ENCODE data around the gene JARID2. TPM values are rescaled to one million over a fixed set of nuclear protein-coding genes. Genes with fewer than 3 reads are reported as not detected.

Gene JARID2
- total and polyA plus RNA-seq, 8 donors = 2.4 to 6.7 (median 3.7) TPM

DNA sequence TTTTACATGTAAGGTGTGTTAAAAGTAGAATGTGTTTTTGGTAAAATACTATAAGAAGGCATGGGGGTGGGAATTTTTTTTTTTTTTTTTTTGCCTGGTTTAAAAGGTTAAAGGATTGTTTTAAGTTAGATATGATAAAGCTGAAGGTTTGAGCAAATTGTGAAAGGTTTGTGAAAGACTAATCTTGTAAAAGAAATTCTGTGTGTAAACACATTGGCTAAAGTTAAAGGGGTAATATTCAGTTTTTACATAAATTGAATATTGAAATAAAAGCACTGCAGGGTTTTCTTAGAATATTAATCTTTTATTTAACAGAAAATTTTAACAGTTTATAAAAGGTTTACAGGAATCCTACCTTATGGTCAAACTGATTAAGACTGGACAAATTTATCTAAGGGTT lies 311.3 kb downstream of the JARID2 start:
- H3K4me3 ChIP-seq = no peak overlapping the region
- no peaks in the 10 kb centered on the region for H3K9me3 ChIP-seq
- H3K36me3 ChIP-seq = no peaks in the 10 kb centered on the region
- no peaks in the 10 kb centered on the region for H3K27me3 ChIP-seq
- H3K27ac ChIP-seq = no peak overlapping the region
- H3K4me1 ChIP-seq = no peaks in the 10 kb centered on the region
- TF ChIP-seq, protein P1, sequence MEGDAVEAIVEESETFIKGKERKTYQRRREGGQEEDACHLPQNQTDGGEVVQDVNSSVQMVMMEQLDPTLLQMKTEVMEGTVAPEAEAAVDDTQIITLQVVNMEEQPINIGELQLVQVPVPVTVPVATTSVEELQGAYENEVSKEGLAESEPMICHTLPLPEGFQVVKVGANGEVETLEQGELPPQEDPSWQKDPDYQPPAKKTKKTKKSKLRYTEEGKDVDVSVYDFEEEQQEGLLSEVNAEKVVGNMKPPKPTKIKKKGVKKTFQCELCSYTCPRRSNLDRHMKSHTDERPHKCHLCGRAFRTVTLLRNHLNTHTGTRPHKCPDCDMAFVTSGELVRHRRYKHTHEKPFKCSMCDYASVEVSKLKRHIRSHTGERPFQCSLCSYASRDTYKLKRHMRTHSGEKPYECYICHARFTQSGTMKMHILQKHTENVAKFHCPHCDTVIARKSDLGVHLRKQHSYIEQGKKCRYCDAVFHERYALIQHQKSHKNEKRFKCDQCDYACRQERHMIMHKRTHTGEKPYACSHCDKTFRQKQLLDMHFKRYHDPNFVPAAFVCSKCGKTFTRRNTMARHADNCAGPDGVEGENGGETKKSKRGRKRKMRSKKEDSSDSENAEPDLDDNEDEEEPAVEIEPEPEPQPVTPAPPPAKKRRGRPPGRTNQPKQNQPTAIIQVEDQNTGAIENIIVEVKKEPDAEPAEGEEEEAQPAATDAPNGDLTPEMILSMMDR (IDR thresholded peaks at IDR 0.05) = no peak
- DNase-seq (no peak), FAIRE-seq (no peak), ATAC-seq (no peak)
- intact Hi-C loops (cut with DNase I) = no loop called here

DNA sequence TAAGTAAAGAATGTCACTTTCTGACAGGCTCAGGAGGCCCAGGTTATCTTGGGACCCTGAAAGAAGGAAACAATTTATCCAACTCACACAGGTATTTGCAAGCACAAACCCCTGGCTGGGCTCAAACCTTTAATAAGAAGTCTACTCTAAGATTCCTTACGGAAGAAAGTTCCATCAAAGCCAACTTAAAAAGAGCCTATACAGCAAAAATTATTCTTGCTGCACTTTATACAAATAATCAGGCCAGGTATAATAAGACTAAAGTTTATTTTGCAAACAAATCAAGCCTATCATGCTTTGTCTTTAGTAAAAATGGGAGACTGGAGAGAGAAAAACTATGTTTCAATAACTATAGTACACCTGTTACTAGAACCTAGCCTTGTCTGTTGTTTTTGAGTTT lies 314.8 kb downstream of the JARID2 start:
- TF ChIP-seq, protein P1 (IDR thresholded peaks at IDR 0.05) = no peak
- Histone ChIP-seq H3K27ac (no peak overlapping the region), H3K36me3 (no peaks in the 10 kb centered on the region), H3K4me3 (no peak overlapping the region), H3K9me3 (no peaks in the 10 kb centered on the region), H3K27me3 (no peaks in the 10 kb centered on the region), H3K4me1 (no peaks in the 10 kb centered on the region)
- WGBS, 2 donors = 99 to 100% methylated on average over 1 of the region's 1 CpG
- intact Hi-C loops (cut with DNase I) = no loop called here
- ATAC-seq (no peak), FAIRE-seq (no peak), DNase-seq (no peak)

DNA sequence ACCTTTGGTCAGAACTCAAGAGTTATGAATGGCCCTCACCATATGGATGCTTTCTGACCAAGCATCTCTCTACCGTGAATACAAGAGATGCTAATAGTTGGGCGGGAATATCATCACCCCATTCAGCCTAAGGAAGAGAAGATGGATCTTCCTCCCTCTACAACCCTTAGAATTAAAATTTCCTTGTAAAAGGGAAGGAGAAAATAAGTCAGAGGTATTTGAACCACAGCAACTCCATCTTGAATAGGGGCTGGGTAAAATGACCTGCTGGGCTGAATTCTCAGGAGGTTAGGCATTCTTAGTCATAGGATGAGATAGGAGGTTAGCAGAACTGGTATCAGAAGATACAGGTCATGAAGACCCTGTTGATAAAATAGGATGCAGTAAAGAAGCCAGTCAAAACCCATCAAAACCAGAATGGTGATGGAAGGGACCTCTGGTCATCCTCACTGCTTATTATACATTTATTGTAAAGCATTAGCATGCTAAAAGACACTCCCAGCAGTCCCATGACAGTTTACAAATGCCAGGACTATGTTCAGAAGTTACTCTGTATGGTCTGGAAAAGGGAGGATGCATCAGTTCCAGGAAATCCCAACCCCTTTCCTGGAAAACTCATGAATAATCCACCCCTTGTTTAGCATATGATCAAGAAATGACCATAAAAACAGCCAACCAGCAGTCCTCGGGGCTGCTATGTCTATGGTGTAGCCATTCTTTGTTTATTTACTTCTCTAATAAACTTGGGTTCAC lies 315.8 kb downstream of the JARID2 start:
- TF ChIP-seq, protein P1 (IDR thresholded peaks at IDR 0.05) = no peak
- intact Hi-C loops (cut with DNase I) = no loop called here
- 93 to 94% methylated on average over 3 of the region's 3 CpGs for WGBS, 2 donors
- Histone ChIP-seq H3K27me3 (no peaks in the 10 kb centered on the region), H3K4me1 (no peaks in the 10 kb centered on the region), H3K4me3 (no peak overlapping the region), H3K9me3 (no peaks in the 10 kb centered on the region), H3K27ac (no peak overlapping the region), H3K36me3 (no peaks in the 10 kb centered on the region)
- FAIRE-seq (no peak), ATAC-seq (no peak), DNase-seq (no peak)

DNA sequence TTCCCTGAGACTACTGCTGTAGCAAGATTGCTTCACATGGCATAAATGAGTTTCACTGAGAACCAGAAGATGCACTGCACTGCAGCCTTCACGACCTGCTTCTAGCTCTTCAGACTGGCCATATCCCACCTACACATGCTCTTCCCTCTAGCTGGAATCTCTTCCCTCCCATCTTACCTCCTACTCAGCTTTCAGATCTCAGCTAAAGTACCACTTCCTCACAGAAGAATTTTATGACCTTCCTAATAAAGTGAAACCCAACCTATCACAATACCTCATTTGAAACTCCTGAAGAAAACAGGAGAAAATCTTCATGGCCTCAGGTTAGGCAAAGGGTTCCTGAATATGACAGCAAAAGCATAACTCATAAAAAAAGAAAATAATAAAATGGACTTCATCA lies 317.1 kb downstream of the JARID2 start:
- FAIRE-seq (no peak), DNase-seq (no peak), ATAC-seq (no peak)
- intact Hi-C loops (cut with DNase I) = no loop called here
- H3K4me1 ChIP-seq = no peaks in the 10 kb centered on the region
- H3K36me3 ChIP-seq = no peaks in the 10 kb centered on the region
- TF ChIP-seq, protein P1 (IDR thresholded peaks at IDR 0.05) = no peak
- 82 to 84% methylated on average over 1 of the region's 1 CpG for WGBS, 2 donors
- no peaks in the 10 kb centered on the region for H3K9me3 ChIP-seq
- H3K27ac ChIP-seq = no peak overlapping the region
- H3K27me3 ChIP-seq = no peaks in the 10 kb centered on the region
- no peak overlapping the region for H3K4me3 ChIP-seq

Measured in pancreas (tissue), 10 donors.